ENCODE results near the gene HSBP1L1.

Gene HSBP1L1

GRCh38 chr18:79928563-79928960 lies 35.9 kb upstream of the HSBP1L1 start:
- no peak for DNase-seq (ENCODE audit: low read depth in 2 of 2, low spot score in 1 of 2)

GRCh38 chr18:79930020-79930642 lies 34.3 kb upstream of the HSBP1L1 start:
- DNase-seq (ENCODE audit: low read depth in 2 of 2, low spot score in 1 of 2), result no peak

- no peak for DNase-seq (ENCODE audit: low read depth in 2 of 2, low spot score in 1 of 2)
These were observed 33.0 kb upstream of the HSBP1L1 start for GRCh38 chr18:79931475-79931874.

GRCh38 chr18:79932907-79933306 lies 31.5 kb upstream of the HSBP1L1 start:
- DNase-seq (ENCODE audit: low read depth in 2 of 2, low spot score in 1 of 2), result no peak

- no peak for DNase-seq (ENCODE audit: low read depth in 2 of 2, low spot score in 1 of 2)
These were observed 30.7 kb upstream of the HSBP1L1 start for GRCh38 chr18:79933765-79934164.

- DNase-seq (ENCODE audit: low read depth in 2 of 2, low spot score in 1 of 2), result no peak
These were observed 29.9 kb upstream of the HSBP1L1 start for GRCh38 chr18:79934311-79935097.

GRCh38 chr18:79935098-79935480 lies 29.4 kb upstream of the HSBP1L1 start:
- no peak for DNase-seq (ENCODE audit: low read depth in 2 of 2, low spot score in 1 of 2)

- no peak for DNase-seq (ENCODE audit: low read depth in 2 of 2, low spot score in 1 of 2)
These were observed 28.9 kb upstream of the HSBP1L1 start for GRCh38 chr18:79935499-79935898.

GRCh38 chr18:79935925-79936324 lies 28.5 kb upstream of the HSBP1L1 start:
- DNase-seq (ENCODE audit: low read depth in 2 of 2, low spot score in 1 of 2), result no peak

GRCh38 chr18:79936641-79937040 lies 27.8 kb upstream of the HSBP1L1 start:
- no peak for DNase-seq (ENCODE audit: low read depth in 2 of 2, low spot score in 1 of 2)

GRCh38 chr18:79937103-79937860 lies 27.2 kb upstream of the HSBP1L1 start:
- DNase-seq (ENCODE audit: low read depth in 2 of 2, low spot score in 1 of 2), result no peak

- DNase-seq (ENCODE audit: low read depth in 2 of 2, low spot score in 1 of 2), result no peak
These were observed 26.2 kb upstream of the HSBP1L1 start for GRCh38 chr18:79938196-79938595.

- no peak for DNase-seq (ENCODE audit: low read depth in 2 of 2, low spot score in 1 of 2)
These were observed 25.3 kb upstream of the HSBP1L1 start for GRCh38 chr18:79939096-79939495.

- DNase-seq (ENCODE audit: low read depth in 2 of 2, low spot score in 1 of 2), result no peak
These were observed 24.2 kb upstream of the HSBP1L1 start for GRCh38 chr18:79940126-79940813.

GRCh38 chr18:79940814-79941472 lies 23.5 kb upstream of the HSBP1L1 start:
- no peak for DNase-seq (ENCODE audit: low read depth in 2 of 2, low spot score in 1 of 2)

- no peak for DNase-seq (ENCODE audit: low read depth in 2 of 2, low spot score in 1 of 2)
These were observed 22.8 kb upstream of the HSBP1L1 start for GRCh38 chr18:79941473-79942119.

- DNase-seq (ENCODE audit: low read depth in 2 of 2, low spot score in 1 of 2), result no peak
These were observed 22.2 kb upstream of the HSBP1L1 start for GRCh38 chr18:79942211-79942610.

GRCh38 chr18:79942786-79943607 lies 21.4 kb upstream of the HSBP1L1 start:
- no peak for DNase-seq (ENCODE audit: low read depth in 2 of 2, low spot score in 1 of 2)

GRCh38 chr18:79943608-79944125 lies 20.8 kb upstream of the HSBP1L1 start:
- no peak for DNase-seq (ENCODE audit: low read depth in 2 of 2, low spot score in 1 of 2)
